Kidney (tissue), 14 donors: ENCODE measurements around the gene STAMBPL1. TPM values are rescaled to one million over a fixed set of nuclear protein-coding genes. Genes with fewer than 3 reads are reported as not detected.

Experiments
- DNase-seq, 5 donors: peaks; one replicate each; pipeline ENCODE4 v3.0.0-alpha.2; 2013 to 2020
- FAIRE-seq: peaks from 2 replicates; lab custom pipeline; 2012; peaks lifted over from hg19 to GRCh38; lab: Jason Lieb, UNC
- H3K27ac ChIP-seq, 2 donors: one replicate each; pipeline ENCODE4 v1.7.0; 2013; ENCODE audit warnings: low read depth in 2 of 2, low read length in 2 of 2, inconsistent platforms in 1 of 2
- H3K27me3 ChIP-seq: one replicate; pipeline ENCODE4 v1.7.1; 2013; ENCODE audit warnings: low read length, inconsistent platforms; ENCODE audit not compliant: control insufficient read depth, insufficient read depth
- H3K36me3 ChIP-seq, 3 donors: one replicate each; pipeline versions ENCODE4 v1.7.0 to v1.7.1; 2013; ENCODE audit warnings: low read length in 3 of 3, control low read depth in 1 of 3, inconsistent platforms in 1 of 3; ENCODE audit not compliant: insufficient read depth in 3 of 3, control insufficient read depth in 2 of 3
- H3K4me1 ChIP-seq, 3 donors: one replicate each; pipeline versions ENCODE4 v1.7.0 to v1.7.1; 2013; ENCODE audit warnings: low read length in 3 of 3, inconsistent platforms in 1 of 3, low read depth in 1 of 3; ENCODE audit not compliant: control insufficient read depth in 2 of 3, insufficient read depth in 2 of 3
- H3K4me3 ChIP-seq, 3 donors: one replicate each; pipeline versions ENCODE4 v1.7.0 to v1.8.1; 2013; ENCODE audit warnings: low read length in 3 of 3, control low read depth in 1 of 3, inconsistent platforms in 1 of 3
- H3K9ac ChIP-seq, 3 donors: one replicate each; pipeline versions ENCODE4 v1.7.0 to v1.7.1; 2013; ENCODE audit warnings: low read length in 3 of 3, control low read depth in 1 of 3, inconsistent platforms in 1 of 3
- H3K9me3 ChIP-seq, 3 donors: one replicate each; pipeline versions ENCODE4 v1.7.0 to v1.7.1; 2013; ENCODE audit warnings: low read length in 3 of 3, control low read depth in 1 of 3, inconsistent platforms in 1 of 3; ENCODE audit not compliant: control insufficient read depth in 2 of 3, insufficient read depth in 1 of 3
- intact Hi-C: fragments of 100-400 bp; cut with DNase I; formaldehyde crosslinking; loops from one replicate; pipeline ENCODE4 v1.11.1; 2022
- polyA plus RNA-seq: library from polyadenylated mRNA; stranded (reverse); fragments of 350-450 nt; fragmentation: Illumina TruSeq; extraction: RNeasy Lipid Tissue Mini Kit (QIAGEN cat#74804); gene quantifications from one replicate; pipeline ENCODE4 v1.2.3, GENCODE V29; 2014; ENCODE audit warnings: low read depth, low replicate concordance; ENCODE audit not compliant: insufficient read depth
- total RNA-seq: library from RNA; stranded (reverse); fragmentation: NEBNext Ultra II Directional; extraction: Animal tissue kit (Norgen Biotek cat#: 25700); gene quantifications from one replicate; pipeline ENCODE4 v1.2.1, GENCODE V29; 2021
- TF ChIP-seq, protein P1 (sequence below): IDR thresholded peaks from 3 replicates; pipeline ENCODE4 v1.5.1; 2012; ENCODE audit warnings: mild to moderate bottlenecking, moderate library complexity, borderline replicate concordance; ENCODE audit not compliant: insufficient read depth; ENCODE audit errors: extremely low read depth
- donor health status: control.
- donor health status: control.
- donor health status: control.
- donor health status: control.
- donor health status: control.
- donor health status: DM: yes; HTN: yes; CAD: no.
- donor health status: Normal renal cell carcinoma (clear cell type).

The STAMBPL1 gene
- total and polyA plus RNA-seq, 2 donors from 2014 or later: 3.0 to 6.9 TPM

DNA sequence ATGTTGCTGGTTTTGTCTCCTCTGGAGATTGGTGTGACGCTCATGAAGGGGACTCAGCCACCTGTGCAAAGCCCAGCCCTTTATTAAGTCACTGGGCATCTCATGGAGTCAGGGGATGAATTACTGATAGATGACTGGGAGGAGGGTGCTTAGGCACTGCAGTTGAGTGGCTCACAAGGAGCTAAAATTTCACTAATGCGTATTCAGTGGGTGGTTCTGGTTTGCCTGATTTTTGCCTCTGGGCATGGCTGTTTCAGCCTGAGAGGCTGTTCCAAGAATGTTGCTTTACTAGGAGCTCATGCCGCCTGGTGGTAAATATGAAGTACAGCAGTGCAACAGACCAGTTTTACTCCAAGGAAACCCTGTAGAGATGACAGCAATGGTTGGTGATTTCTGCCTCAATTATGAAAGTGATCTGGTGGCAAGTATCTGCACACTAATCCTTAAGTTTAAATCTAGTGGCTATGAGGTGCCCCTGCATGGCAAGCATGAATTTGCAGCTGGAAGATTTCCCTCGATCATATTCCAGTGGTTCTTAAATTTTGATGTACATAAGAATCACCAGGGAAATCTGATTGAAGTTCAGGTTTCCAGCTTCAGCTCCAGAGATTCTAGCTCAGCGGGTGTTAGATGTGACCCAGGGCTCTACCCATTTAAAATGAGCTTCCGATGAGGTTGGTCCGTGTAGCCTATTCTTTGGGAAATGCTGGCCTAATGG lies 52.7 kb downstream of the STAMBPL1 start:
- peaks cover 0 to 4% (median 0%) of the 10 kb centered on the region in 3 donors for H3K36me3 ChIP-seq
- H3K4me1 ChIP-seq: peaks cover 0 to 11% (median 8%) of the 10 kb centered on the region in 3 donors
- no peak overlapping the region for H3K4me3 ChIP-seq
- intact Hi-C loops: loop anchor here (5.0 kb wide), 1 partner anchor 100 kb away; no protein-coding TSS in a partner anchor
- H3K9ac ChIP-seq: no peak overlapping the region
- DNase-seq (peak; percentile 72 to 94 (median 81)), FAIRE-seq (peak; percentile 80)
- H3K27me3 ChIP-seq: no peaks in the 10 kb centered on the region
- no peaks in the 10 kb centered on the region for H3K9me3 ChIP-seq
- TF ChIP-seq, protein P1, sequence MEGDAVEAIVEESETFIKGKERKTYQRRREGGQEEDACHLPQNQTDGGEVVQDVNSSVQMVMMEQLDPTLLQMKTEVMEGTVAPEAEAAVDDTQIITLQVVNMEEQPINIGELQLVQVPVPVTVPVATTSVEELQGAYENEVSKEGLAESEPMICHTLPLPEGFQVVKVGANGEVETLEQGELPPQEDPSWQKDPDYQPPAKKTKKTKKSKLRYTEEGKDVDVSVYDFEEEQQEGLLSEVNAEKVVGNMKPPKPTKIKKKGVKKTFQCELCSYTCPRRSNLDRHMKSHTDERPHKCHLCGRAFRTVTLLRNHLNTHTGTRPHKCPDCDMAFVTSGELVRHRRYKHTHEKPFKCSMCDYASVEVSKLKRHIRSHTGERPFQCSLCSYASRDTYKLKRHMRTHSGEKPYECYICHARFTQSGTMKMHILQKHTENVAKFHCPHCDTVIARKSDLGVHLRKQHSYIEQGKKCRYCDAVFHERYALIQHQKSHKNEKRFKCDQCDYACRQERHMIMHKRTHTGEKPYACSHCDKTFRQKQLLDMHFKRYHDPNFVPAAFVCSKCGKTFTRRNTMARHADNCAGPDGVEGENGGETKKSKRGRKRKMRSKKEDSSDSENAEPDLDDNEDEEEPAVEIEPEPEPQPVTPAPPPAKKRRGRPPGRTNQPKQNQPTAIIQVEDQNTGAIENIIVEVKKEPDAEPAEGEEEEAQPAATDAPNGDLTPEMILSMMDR: peak; percentile 96
- H3K27ac ChIP-seq: no peak overlapping the region

DNA sequence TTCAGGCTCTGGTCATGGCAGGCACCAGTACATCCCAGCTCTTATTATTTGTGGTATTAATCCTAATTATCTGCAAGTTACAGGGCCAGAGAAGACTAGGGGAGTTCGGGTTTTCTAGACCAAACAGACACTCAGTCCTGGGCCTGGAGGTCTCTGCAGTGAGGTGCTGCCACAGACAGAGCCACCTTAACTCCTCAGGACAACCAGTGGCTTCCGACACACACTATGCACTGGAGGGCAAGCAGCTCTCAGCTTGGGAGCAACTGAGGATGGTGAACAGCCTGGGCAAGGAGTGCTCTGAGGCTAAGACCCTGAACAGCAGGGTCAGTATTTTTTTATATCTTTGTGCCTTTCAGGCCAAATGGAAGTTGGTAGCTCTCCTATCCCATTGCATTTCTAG lies 53.5 kb downstream of the STAMBPL1 start:
- Histone ChIP-seq H3K9ac (no peak overlapping the region), H3K9me3 (no peaks in the 10 kb centered on the region), H3K36me3 (peaks cover 0 to 4% (median 0%) of the 10 kb centered on the region in 3 donors), H3K4me1 (peaks cover 0 to 11% (median 8%) of the 10 kb centered on the region in 3 donors), H3K4me3 (no peak overlapping the region), H3K27me3 (no peaks in the 10 kb centered on the region), H3K27ac (no peak overlapping the region)
- TF ChIP-seq, protein P1: no peak
- FAIRE-seq: no peak
- no peak for DNase-seq
- intact Hi-C loops: loop anchor here (5.0 kb wide), 1 partner anchor 101 kb away; no protein-coding TSS in a partner anchor

DNA sequence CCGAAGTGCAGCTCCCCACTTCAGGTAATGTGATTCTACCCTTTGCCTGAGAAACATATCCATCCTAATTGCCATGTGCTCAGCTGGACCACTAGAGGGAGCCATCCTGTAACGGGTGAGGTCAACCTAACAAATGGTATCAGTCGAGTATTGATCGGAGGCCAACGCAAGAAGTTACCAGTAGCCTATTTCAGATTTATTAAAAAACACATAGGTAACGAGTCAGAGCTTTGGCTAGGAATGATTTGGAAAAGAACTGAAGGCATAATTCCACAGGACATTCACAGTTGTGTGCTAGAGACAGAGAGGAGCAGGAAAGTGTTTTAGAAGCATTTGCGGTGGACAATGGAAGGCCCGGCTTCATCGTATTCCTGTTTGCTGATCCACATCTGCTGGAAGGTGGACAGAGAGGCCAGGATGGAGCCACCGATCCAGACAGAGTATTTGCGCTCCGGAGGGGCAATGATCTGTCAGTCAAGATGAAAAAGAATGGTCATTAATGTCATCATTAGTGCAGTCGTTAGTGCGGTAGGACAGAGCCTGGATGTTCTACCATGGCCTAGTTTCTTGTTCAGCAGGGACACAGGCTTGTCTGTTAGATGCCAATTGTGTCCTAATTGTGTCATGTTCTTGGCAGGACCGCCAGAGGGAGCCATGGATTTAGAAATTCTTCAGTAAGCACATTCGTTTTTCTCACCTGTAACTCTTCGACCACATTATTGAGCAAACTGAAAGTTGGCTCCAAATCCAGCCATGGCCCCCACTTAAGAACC lies 55.0 kb downstream of the STAMBPL1 start:
- intact Hi-C loops: loop anchor here (5.0 kb wide), 3 partner anchors 52 to 282 kb away; no protein-coding TSS in a partner anchor
- H3K4me1 ChIP-seq: peaks cover 0 to 11% (median 8%) of the 10 kb centered on the region in 3 donors
- H3K9ac ChIP-seq: peak overlapping the region in 2 of 3 donors; percentile 9 to 55
- H3K9me3 ChIP-seq: no peaks in the 10 kb centered on the region
- peak overlapping the region; percentile 7 to 18 (median 13) for H3K4me3 ChIP-seq
- TF ChIP-seq, protein P1: peak; percentile 89
- no peak overlapping the region for H3K27ac ChIP-seq
- no peaks in the 10 kb centered on the region for H3K27me3 ChIP-seq
- peak; percentile 56 for FAIRE-seq
- H3K36me3 ChIP-seq: peaks cover 0 to 4% (median 0%) of the 10 kb centered on the region in 3 donors
- DNase-seq: peak; percentile 75 to 91 (median 82)
